ENCODE data around the gene KATNIP.

Gene KATNIP

GRCh38 chr16:27549746-27550581 is at the start of gene KATNIP, which contains the start of gene GTF3C1:
KATNIP (plus strand) TSS chr16:27550144; CDS start chr16:27550171, 27 bp downstream.
GTF3C1 (minus strand) TSS chr16:27549913; CDS start chr16:27549890, 23 bp downstream.
- peak; percentile 100 for DNase-seq (ENCODE audit: low read depth, low spot score)

- DNase-seq (ENCODE audit: low read depth, low spot score): no peak
These were observed 49.1 kb upstream of the KATNIP start for GRCh38 chr16:27500801-27501200.

DNA sequence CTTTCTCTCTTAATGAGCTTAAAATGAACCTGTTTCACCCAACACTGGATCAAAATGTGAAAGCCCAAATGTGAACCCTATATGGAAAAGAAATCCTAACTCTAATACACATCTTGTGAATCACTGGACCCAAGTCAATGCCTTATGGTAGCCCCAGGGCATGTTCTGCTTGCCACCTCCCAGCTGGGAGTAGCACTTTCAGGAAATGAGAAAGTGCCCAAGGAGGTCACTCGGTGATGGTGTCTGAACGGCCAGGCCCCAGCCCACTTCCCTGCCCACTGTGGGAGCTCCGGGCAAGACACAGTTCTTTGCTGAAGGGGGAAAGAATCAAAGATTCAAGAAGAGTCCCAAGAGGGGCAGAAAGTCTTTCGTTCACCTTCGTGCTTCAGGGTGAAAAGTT is 46.3 kb upstream of the KATNIP start:
- no peak for DNase-seq (ENCODE audit: low read depth, low spot score)

- no peak for DNase-seq (ENCODE audit: low read depth, low spot score)
These were observed 44.4 kb upstream of the KATNIP start for GRCh38 chr16:27505297-27506236.

GRCh38 chr16:27506771-27507170 is 43.2 kb upstream of the KATNIP start:
- no peak for DNase-seq (ENCODE audit: low read depth, low spot score)

DNA sequence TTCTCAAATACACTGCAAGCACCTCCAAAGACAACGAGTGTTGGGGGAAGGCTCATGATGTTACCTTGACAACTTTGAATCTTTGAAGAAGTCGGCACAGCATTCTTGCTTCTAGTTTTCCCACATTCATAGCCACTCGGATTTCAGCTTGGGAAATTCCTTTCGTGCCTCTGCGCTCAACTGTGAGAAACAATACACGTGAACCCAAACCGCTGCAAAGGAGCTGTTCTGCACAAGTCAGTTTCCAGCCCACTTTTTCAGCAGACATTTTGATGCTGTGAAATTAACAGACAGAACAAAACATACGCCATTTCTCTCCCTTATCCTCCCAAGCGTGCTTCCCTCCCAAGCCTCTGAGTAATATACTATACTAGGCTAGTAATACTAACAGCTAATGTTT is 41.5 kb upstream of the KATNIP start:
- no peak for DNase-seq (ENCODE audit: low read depth, low spot score)

DNA sequence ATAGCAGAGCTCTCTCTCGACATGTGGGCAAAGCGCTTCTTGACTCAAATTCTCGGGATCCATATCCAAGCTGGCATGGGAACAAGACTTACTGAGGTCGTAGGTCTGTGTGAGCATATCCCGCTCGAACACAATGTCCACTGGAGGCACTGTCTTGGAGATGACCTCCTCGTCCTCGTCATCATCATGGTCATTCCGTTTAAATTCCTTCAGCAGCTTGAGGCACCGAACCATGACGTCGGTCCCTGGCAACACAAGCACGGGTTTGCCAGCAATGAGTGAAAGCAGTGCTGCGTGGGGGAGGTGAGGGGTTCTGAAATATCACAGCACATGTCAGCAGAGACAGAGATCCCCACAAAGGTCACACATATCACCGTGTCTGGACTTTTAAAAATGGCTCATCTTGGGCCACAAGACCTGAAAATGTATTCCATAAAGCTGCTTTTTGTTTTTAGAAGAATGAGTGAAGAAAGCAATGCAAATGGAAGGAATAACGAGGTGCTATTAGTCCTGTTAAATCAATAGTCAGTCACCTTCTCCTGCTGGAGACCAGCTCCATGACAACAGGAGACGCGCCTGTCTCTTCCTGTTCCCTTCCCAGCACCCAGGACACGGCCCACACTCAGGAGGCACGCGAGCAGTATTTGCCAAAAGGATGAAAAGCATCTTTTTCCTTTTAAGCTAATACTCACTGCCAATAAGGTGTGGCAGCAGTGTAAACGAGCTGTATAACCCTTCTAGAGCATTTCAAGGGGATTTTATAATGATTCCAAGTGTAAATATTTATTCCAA is 38.1 kb upstream of the KATNIP start:
- DNase-seq (ENCODE audit: low read depth, low spot score): no peak

GRCh38 chr16:27514806-27515205 is 35.1 kb upstream of the KATNIP start:
- DNase-seq (ENCODE audit: low read depth, low spot score): no peak

GRCh38 chr16:27515874-27516353 is 34.0 kb upstream of the KATNIP start:
- no peak for DNase-seq (ENCODE audit: low read depth, low spot score)

DNA sequence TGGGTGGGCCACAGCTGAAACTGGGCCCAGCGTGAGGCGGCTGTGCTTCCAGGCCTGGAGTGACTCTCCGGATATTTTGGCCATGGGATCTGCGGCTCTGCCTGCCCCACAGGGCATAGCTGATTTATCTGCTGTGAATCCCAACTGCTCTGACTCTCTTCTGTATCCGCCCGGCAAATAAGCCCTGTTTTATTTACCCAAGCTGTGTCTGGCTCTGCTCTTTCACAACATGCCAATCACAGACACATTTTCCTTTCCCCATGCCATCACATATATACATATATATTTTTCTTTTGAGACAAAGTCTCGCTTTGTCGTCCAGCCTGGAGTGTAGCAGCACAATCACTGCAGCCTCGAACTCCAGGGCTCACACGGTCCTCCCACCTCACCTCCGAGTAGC is 33.6 kb upstream of the KATNIP start:
- DNase-seq (ENCODE audit: low read depth, low spot score): no peak

GRCh38 chr16:27517664-27518063 is 32.3 kb upstream of the KATNIP start:
- DNase-seq (ENCODE audit: low read depth, low spot score): no peak

DNA sequence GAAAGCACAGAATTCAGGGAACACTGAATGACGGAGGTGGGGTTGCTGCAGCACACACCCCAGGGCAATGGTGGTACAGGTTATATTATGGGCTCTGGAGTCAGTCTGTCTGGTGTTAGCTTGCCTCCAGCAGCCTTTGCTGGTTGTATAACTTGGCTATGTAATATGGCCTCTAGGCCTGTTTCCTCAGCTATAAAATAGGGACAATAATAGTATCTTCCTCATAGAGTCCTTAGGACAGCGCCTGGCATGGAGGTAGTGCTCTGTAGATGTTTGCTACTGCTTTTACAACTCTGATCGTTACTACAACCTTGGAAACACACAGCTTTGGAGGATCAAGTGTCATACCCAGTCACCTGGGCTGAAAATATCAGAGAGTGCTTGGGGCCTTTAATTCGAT is 31.7 kb upstream of the KATNIP start:
- DNase-seq (ENCODE audit: low read depth, low spot score): no peak

GRCh38 chr16:27520982-27521673 is 28.8 kb upstream of the KATNIP start:
- DNase-seq (ENCODE audit: low read depth, low spot score): no peak

GRCh38 chr16:27522173-27522707 is 27.7 kb upstream of the KATNIP start:
- DNase-seq (ENCODE audit: low read depth, low spot score): no peak

- no peak for DNase-seq (ENCODE audit: low read depth, low spot score)
These were observed 23.8 kb upstream of the KATNIP start for GRCh38 chr16:27526180-27526579.

GRCh38 chr16:27528294-27528693 is 21.6 kb upstream of the KATNIP start:
- no peak for DNase-seq (ENCODE audit: low read depth, low spot score)

DNA sequence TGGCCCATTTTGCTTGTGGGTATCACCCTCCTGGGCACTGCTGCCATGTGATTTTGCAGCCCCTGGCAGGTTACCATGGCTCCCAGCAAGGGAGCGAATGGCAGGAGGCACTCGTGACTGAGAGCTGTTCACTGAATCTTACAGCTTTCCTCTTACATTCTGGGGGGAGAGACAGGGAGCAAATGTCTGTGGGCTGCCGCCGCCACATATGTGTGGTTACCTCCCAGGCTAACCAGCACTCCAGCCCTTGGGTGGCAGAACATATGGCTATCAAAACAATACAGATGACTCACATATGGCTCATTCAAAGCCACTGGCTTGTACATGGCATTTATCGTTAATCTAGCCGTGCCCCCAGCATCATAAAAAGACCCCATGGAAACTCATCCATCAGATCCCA is 20.0 kb upstream of the KATNIP start:
- no peak for DNase-seq (ENCODE audit: low read depth, low spot score)

DNA sequence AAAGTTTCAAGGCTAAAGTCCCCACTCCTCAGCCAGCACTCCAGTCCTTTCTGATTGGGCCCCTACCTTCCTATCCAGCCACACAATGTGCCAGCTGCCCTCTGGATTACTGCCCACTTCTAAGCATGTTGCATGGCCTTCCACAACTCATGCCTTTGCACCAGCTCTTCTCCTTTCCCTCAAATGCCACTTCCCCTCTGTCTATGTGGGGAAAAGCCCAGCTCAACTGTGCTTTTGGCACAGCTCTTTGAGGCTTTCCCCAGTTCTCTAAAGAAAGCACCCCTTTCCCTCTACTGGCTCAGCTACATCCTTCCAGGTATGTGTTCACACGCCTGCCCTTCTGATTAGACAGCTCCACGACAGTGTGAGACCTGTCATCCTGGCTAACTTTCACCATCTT is 18.8 kb upstream of the KATNIP start:
- DNase-seq (ENCODE audit: low read depth, low spot score): no peak

DNA sequence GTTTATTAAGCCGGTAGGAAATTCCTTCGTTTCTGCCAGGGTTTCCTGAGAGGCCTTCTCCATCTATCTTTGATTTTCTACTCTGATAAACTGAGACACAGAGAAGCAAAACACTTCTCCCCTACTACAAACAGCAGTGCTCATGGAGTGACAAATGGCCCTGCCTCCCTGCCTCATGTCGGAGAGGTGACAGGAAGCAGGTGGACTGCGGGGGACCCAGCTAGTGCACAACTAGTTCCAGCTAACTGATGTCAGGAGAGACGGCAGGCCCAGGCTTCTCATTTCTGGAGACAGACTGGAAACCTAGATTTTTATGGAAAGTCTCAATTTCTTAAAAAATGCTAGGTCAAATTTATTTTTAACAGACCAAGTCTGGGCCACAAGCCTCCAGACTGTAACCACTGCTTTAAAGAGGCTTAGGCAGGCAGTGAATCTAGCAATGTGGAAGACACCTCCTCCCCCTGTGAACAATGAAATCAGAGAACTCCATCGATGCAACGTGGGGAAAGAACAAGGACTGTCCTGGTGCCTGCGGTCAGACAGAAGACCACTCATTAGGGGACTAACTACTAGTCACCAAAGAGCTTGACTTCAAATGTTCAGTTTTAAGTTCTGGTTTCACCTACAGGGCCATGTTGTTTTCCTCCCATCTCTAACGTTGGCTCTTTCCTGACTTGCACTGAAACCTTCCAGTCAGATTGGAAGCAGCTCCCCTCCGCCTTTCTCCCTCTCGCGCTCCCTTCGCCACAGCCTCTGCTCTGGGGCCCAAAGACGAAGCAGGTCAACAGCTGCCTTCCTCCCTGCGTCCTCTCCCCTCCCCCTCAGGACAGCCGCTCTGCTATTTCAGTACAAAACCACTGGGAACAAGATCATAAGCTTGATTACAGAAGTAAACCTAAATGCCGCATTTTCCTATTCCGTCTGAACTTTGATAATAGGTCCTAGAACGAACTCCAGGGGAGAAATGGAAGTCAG is 17.8 kb upstream of the KATNIP start:
- no peak for DNase-seq (ENCODE audit: low read depth, low spot score)
